D721Med (cell line): Measurements from ENCODE around the gene NOTCH1.

Experiments used
- DNase-seq: peaks from one replicate; pipeline ENCODE4 v3.0.0; 2011; ENCODE audit warnings: low spot score; ENCODE audit not compliant: insufficient read length
- FAIRE-seq: peaks from 2 replicates; lab custom pipeline; 2011; peaks lifted over from hg19 to GRCh38; lab: Jason Lieb, UNC
- TF ChIP-seq, protein P1 (sequence below): IDR thresholded peaks from 2 replicates; pipeline ENCODE4 v1.5.1; 2012; ENCODE audit warnings: mild to moderate bottlenecking, control low read depth; ENCODE audit not compliant: insufficient read depth; ENCODE audit errors: missing control alignments

NOTCH1 gene

DNA sequence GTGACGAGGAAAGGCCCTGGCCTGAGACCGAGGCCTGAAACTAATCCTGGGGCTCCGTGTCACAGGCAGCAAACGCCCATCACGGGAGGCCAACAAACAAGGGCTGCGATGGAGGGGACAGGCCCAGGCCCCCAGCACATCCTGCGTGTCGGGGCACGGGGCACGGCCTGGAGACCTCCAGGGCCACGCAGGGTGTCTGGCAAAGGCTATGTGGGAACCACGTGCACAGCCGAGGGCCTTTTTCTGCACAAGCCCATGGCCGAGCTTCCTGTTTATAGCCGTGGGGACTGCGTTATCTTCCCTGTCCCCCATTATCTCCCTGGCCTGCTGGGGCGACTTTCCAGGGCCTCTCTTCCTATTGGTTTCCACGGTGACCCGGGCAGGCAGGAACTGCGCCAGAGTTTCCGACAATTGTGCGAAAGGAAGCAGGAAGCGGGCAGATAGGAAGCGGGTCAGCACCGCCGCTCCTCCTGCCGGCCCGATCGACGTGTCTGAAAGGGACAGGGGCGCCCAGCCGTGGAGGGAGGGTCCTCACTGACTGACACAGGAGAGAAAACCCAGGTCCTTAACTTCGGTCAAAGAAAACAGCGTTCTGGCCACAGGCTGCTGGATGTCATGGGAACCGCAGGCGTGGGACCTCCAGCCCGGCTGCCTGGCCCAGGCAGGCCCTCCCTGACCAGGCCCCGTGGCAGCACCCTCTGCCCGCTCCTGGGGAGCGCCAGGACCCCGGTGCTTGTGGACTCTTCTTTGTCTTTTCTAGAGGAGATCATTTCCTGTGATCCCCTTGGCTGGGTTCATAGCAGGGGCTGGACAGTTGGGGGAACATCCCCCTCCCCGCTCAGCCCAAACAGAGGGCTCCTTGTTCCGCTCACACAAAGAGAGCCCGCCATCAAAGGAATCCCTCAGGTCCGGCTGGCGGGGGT, 33.9 kb downstream of the NOTCH1 start:
- no peak for FAIRE-seq
- TF ChIP-seq, protein P1, sequence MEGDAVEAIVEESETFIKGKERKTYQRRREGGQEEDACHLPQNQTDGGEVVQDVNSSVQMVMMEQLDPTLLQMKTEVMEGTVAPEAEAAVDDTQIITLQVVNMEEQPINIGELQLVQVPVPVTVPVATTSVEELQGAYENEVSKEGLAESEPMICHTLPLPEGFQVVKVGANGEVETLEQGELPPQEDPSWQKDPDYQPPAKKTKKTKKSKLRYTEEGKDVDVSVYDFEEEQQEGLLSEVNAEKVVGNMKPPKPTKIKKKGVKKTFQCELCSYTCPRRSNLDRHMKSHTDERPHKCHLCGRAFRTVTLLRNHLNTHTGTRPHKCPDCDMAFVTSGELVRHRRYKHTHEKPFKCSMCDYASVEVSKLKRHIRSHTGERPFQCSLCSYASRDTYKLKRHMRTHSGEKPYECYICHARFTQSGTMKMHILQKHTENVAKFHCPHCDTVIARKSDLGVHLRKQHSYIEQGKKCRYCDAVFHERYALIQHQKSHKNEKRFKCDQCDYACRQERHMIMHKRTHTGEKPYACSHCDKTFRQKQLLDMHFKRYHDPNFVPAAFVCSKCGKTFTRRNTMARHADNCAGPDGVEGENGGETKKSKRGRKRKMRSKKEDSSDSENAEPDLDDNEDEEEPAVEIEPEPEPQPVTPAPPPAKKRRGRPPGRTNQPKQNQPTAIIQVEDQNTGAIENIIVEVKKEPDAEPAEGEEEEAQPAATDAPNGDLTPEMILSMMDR, result no peak
- no peak for DNase-seq

DNA sequence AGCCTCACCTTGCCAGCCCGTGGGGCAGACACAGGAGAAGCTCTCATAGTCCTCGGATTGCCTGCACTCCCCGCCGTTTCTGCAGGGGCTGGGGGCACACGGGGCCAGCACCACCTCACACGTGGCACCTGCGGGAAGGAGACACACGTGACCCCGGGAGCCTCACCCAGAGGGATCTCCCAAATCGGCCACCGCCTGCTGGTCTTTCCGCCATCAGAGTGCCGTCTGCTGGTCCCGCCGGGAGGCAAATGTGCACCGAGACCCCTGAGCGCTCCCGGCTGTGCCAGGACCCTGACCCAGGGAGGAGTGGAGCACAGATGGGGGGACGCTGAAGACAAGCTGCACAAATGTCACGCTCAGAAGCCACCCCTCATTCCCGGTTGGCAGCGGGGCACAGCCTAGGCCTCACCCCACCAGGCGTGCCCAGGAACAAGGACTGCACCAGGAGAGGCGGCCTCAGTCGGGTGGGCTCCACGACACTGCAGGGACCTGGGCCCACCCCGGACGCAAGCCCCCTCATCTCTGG, 34.6 kb downstream of the NOTCH1 start:
- no peak for DNase-seq
- no peak for FAIRE-seq
- TF ChIP-seq, protein P1, result no peak

DNA sequence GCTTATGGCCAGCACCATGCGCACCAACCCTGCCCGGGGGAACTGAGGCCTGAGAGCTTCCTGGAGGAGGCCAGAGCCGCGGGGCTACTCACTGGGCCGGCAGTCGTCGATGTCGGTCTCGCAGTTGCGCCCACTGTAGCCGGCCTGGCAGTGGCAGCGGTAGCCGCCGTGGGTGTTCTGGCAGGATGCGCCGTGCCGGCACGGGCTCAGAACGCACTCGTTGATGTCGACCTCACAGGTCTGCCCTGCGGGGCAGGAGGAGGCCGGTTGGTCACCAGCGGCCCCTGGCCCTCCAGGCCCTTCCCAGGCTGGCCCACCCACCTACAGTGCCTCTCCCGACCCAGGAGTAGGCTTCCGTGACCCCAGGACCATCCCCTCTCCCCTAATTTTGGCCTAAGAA, 35.3 kb downstream of the NOTCH1 start:
- FAIRE-seq (no peak), DNase-seq (no peak)
- TF ChIP-seq, protein P1, result no peak

DNA sequence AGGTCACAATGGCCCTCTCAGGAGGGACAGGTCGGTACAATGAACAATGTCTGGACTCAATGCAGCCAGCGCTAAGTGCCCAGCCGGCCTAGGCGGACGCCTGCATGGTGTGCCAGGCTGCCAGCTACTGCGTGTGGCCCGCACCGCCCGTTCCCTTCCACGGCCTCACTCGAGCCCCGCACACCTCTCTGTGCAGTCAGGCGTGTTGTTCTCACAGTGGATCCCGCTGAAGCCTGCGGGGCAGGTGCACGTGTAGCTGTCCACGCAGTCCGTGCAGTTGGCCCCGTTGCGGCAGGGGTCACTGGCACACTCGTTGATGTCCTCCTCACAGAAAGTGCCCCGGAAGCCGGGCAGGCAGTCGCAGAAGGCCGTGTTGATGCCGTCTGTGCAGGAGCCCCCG, 36.3 kb downstream of the NOTCH1 start:
- DNase-seq (no peak), FAIRE-seq (no peak)

DNA sequence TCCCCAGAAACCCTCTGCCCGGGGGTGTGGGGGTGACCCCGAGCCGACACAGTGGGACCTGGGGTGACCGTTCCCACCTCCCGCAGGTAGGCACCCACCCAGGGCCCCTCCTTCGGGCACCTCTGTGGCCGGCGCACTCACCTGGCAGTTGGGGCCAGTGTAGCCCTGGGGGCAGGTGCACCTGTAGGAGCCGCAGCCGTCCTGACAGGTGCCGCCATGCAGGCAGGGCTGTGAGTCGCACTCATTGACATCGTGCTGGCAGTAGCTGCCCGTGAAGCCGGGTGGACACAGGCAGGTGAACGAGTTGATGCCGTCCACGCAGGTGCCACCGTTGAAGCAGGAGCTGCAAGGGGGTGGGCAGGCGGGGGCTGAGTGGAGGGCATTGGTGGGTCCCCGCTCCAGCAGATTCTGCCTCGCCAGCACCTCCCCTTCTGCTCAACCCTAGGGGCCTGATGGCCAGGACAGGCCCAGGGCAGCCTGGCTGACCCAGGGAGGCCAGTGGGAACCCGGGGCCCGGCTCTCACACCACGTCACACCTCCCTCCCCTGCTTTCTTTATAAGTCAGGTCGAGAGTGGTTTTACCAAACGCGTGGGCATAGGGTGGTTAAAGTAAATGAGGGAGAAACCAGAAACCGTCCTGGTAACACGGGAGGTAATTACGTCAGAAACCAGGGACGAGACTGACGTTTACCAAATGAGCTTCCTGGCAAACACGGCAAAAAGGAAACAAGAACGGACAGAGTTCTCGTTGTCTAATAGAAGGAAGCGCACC, 36.9 kb downstream of the NOTCH1 start:
- FAIRE-seq, result no peak
- DNase-seq, result no peak
- TF ChIP-seq, protein P1, result no peak

More for the DNA sequence above, 36.3 kb downstream of the NOTCH1 start:
- TF ChIP-seq, protein P1, result no peak

DNA sequence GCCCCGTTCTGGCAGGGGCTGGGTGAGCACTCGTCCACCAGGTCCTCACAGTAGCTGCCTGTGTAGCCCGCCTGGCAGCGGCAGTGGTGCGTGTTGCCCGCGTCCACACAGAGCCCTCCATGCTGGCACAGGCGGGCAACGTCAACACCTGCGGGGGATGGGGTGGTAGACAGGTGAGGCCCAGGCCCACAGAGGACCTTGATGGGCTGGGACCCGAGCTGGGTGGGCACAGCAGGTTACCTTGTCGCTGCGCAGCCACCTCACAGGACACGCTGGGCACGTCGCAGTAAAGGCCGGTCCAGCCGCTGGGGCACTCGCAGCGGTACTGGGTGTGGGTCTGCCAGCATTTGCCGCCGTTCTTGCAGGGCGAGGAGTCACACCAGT, 37.9 kb downstream of the NOTCH1 start:
- DNase-seq (no peak), FAIRE-seq (no peak)
- TF ChIP-seq, protein P1, result no peak
